ENCODE measurements around the gene ZNF808. TPM values are rescaled to one million over a fixed set of nuclear protein-coding genes. Genes with fewer than 3 reads are reported as not detected.
"Not testable (repeated sequence)": the region's sequence is repeated elsewhere in the genome, so short reads cannot be mapped to it uniquely, and the experiment has no call there.

The ZNF808 gene
- total RNA-seq, 1 donor from 2014 or later, result 32.6 TPM

DNA sequence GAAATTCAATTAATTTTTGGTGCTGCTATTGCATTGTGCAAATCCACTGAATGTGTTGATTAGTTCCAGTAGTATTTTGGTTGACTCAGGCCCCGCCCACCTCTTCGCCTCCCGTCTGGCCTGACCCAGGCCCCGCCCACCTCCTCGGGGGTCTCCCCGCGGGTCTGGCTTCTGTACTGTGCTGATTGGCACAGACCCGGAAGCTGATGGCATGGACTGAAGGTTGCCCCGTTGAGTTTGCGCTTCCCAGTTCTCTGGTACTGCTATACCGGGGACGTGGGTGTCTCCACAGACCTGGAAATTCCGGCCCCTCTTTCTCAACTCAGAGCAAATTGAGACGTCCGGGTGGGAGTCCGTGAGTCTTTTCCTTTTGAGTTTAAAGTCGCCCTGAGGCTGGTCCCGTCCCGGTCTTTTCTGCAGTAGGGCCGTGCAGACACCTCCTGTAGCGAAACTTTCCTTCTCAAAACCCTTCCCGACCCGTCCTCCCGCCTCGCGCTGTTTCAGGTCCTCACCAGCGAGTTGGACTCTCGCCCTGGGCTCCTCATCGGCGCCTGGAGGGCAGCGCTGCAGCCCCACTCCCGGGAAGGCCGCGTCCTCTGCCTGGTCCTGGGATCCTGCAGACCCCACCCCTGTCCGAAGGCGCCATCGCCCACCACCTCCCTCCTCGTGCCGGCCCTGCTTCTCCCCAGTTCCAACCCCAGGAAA lies 57.4 kb downstream of the ZNF808 start:
- no peaks in the 10 kb centered on the region for H3K9me3 Mint-ChIP-seq (ENCODE audit: unreplicated experiment)
- no peaks in the 10 kb centered on the region for H3K27me3 Mint-ChIP-seq (ENCODE audit: unreplicated experiment)
- peaks cover 31% of the 10 kb centered on the region for H3K36me3 Mint-ChIP-seq (ENCODE audit: unreplicated experiment)
- H3K4me1 Mint-ChIP-seq (ENCODE audit: low read depth, unreplicated experiment), result no peaks in the 10 kb centered on the region
- H3K27ac Mint-ChIP-seq (ENCODE audit: unreplicated experiment), result no peak overlapping the region
- no peak for TF ChIP-seq CTCF (IDR thresholded peaks at IDR 0.05; ENCODE audit: partially characterized antibody, unreplicated experiment)
- DNase-seq, result no peak
- H3K4me3 Mint-ChIP-seq (ENCODE audit: unreplicated experiment), result no peak overlapping the region

DNA sequence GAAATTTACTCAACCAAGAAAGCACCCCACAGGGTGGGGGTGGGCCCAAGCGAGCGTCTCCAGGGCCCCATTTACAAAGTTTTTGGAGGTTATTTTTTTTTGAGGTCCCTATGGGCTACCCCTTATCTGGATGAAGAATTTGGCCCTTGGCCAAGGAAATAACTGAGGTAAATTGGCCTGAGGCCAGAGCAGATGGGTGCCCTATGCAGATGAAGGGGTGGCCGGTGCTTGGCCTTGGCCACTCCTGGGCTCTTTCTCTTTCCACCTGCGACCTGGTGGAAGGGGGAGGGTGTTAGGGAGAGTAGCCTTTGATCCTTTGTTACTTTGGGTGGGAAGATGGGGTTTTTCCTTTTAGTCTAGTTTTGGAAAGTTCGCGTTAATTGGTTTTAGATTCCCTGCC lies 58.1 kb downstream of the ZNF808 start:
- peaks cover 31% of the 10 kb centered on the region for H3K36me3 Mint-ChIP-seq (ENCODE audit: unreplicated experiment)

GRCh38 chr19:52590728-52591127 lies 63.3 kb downstream of the ZNF808 start:
- no peak overlapping the region for H3K4me3 Mint-ChIP-seq (ENCODE audit: unreplicated experiment)
- no peaks in the 10 kb centered on the region for H3K9me3 Mint-ChIP-seq (ENCODE audit: unreplicated experiment)
- peaks cover 6% of the 10 kb centered on the region for H3K36me3 Mint-ChIP-seq (ENCODE audit: unreplicated experiment)
- H3K27me3 Mint-ChIP-seq (ENCODE audit: unreplicated experiment), result no peaks in the 10 kb centered on the region
- TF ChIP-seq CTCF (IDR thresholded peaks at IDR 0.05; ENCODE audit: partially characterized antibody, unreplicated experiment), result no peak
- H3K27ac Mint-ChIP-seq (ENCODE audit: unreplicated experiment), result no peak overlapping the region
- H3K4me1 Mint-ChIP-seq (ENCODE audit: low read depth, unreplicated experiment), result no peaks in the 10 kb centered on the region
- DNase-seq, result no peak

More for the DNA sequence above, 58.1 kb downstream of the ZNF808 start:
- Mint-ChIP-seq H3K27ac (ENCODE audit: unreplicated experiment) (no peak overlapping the region), H3K4me1 (ENCODE audit: low read depth, unreplicated experiment) (no peaks in the 10 kb centered on the region), H3K9me3 (ENCODE audit: unreplicated experiment) (no peaks in the 10 kb centered on the region), H3K4me3 (ENCODE audit: unreplicated experiment) (no peak overlapping the region), H3K27me3 (ENCODE audit: unreplicated experiment) (no peaks in the 10 kb centered on the region)
- DNase-seq, result no peak
- no peak for TF ChIP-seq CTCF (IDR thresholded peaks at IDR 0.05; ENCODE audit: partially characterized antibody, unreplicated experiment)

- no peak for DNase-seq
- no peak for TF ChIP-seq CTCF (IDR thresholded peaks at IDR 0.05; ENCODE audit: partially characterized antibody, unreplicated experiment)
- H3K27ac Mint-ChIP-seq (ENCODE audit: unreplicated experiment), result no peak overlapping the region
- no peaks in the 10 kb centered on the region for H3K4me1 Mint-ChIP-seq (ENCODE audit: low read depth, unreplicated experiment)
- H3K27me3 Mint-ChIP-seq (ENCODE audit: unreplicated experiment), result no peaks in the 10 kb centered on the region
- peaks cover 20% of the 10 kb centered on the region for H3K36me3 Mint-ChIP-seq (ENCODE audit: unreplicated experiment)
- peaks cover 3% of the 10 kb centered on the region for H3K9me3 Mint-ChIP-seq (ENCODE audit: unreplicated experiment)
- no peak overlapping the region for H3K4me3 Mint-ChIP-seq (ENCODE audit: unreplicated experiment)
These were observed 64.8 kb downstream of the ZNF808 start for GRCh38 chr19:52592301-52592700.

DNA sequence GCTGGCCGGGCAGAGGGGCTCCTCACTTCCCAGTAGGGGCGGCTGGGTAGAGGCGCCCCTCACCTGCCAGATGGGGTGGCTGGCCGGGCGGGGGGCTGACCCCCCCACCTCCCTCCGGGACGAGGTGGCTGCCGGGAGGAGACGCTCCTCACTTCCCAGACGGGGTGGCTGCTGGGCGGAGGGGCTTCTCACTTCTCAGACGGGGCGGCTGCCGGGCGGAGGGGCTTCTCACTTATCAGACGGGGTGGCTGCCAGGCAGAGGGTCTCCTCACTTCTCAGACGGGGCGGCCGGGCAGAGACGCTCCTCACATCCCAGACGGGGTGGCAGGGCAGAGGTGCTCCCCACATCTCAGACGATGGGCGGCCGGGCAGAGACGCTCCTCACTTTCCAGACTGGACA lies 66.0 kb downstream of the ZNF808 start:
- not testable (repeated sequence) for H3K4me1 Mint-ChIP-seq (ENCODE audit: low read depth, unreplicated experiment); H3K4me3 Mint-ChIP-seq (ENCODE audit: unreplicated experiment); DNase-seq; H3K27me3 Mint-ChIP-seq (ENCODE audit: unreplicated experiment); H3K9me3 Mint-ChIP-seq (ENCODE audit: unreplicated experiment); H3K27ac Mint-ChIP-seq (ENCODE audit: unreplicated experiment)
- peaks cover 25% of the 10 kb centered on the region for H3K36me3 Mint-ChIP-seq (ENCODE audit: unreplicated experiment)
